ENCODE data around the gene ASXL1. TPM values are rescaled to one million over a fixed set of nuclear protein-coding genes. Genes with fewer than 3 reads are reported as not detected.
"Not testable (repeated sequence)": the region's sequence is repeated elsewhere in the genome, so short reads cannot be mapped to it uniquely, and the experiment has no call there.

ASXL1 gene
- total and polyA plus RNA-seq, 5 donors from 2014 or later = 15.0 to 314 (median 21.7) TPM

- Histone ChIP-seq H3K36me3 (ENCODE audit: control insufficient read depth, insufficient read depth, low read length) (no peaks in the 10 kb centered on the region), H3K9me3 (ENCODE audit: control insufficient read depth in 2 of 2, low read length in 2 of 2) (no peaks in the 10 kb centered on the region), H3K4me3 (ENCODE audit: low read depth, low read length) (no peak overlapping the region), H3K4me1 (ENCODE audit: control insufficient read depth, insufficient read depth, low read length, poor library complexity, severe bottlenecking) (peaks cover 17% of the 10 kb centered on the region), H3K27ac (ENCODE audit: insufficient read depth, low read length, poor library complexity, severe bottlenecking) (no peak overlapping the region), H3K27me3 (ENCODE audit: control insufficient read depth, insufficient read depth, low read length) (no peaks in the 10 kb centered on the region)
- DNase-seq (no peak), ATAC-seq (ENCODE audit: low read depth in 2 of 2) (no peak)
- Mint-ChIP-seq H3K4me1 (peaks cover 10 to 29% (median 18%) of the 10 kb centered on the region in 4 donors), H3K36me3 (peaks cover 5% of the 10 kb centered on the region), H3K27me3 (no peaks in the 10 kb centered on the region), H3K9me3 (no peaks in the 10 kb centered on the region), H3K4me3 (no peak overlapping the region), H3K27ac (no peak overlapping the region)
These were observed 20.0 kb upstream of the ASXL1 start for GRCh38 chr20:32337937-32338661.

- peaks cover 5% of the 10 kb centered on the region for H3K36me3 Mint-ChIP-seq
- H3K27me3 Mint-ChIP-seq = no peaks in the 10 kb centered on the region
- Histone ChIP-seq H3K27me3 (ENCODE audit: control insufficient read depth, insufficient read depth, low read length) (no peaks in the 10 kb centered on the region), H3K4me1 (ENCODE audit: control insufficient read depth, insufficient read depth, low read length, poor library complexity, severe bottlenecking) (peaks cover 11% of the 10 kb centered on the region), H3K36me3 (ENCODE audit: control insufficient read depth, insufficient read depth, low read length) (no peaks in the 10 kb centered on the region), H3K4me3 (ENCODE audit: low read depth, low read length) (no peak overlapping the region), H3K27ac (ENCODE audit: insufficient read depth, low read length, poor library complexity, severe bottlenecking) (no peak overlapping the region), H3K9me3 (ENCODE audit: control insufficient read depth in 2 of 2, low read length in 2 of 2) (no peaks in the 10 kb centered on the region)
- H3K4me1 Mint-ChIP-seq = peaks cover 10 to 23% (median 16%) of the 10 kb centered on the region in 4 donors
- ATAC-seq (ENCODE audit: low read depth in 2 of 2) (no peak), DNase-seq (no peak)
- no peak overlapping the region for H3K27ac Mint-ChIP-seq
- no peak overlapping the region for H3K4me3 Mint-ChIP-seq
- no peaks in the 10 kb centered on the region for H3K9me3 Mint-ChIP-seq
These were observed 19.5 kb upstream of the ASXL1 start for GRCh38 chr20:32338665-32339064.

GRCh38 chr20:32339116-32339515 lies 19.0 kb upstream of the ASXL1 start:
- Mint-ChIP-seq H3K36me3 (peaks cover 5% of the 10 kb centered on the region), H3K27ac (no peak overlapping the region), H3K9me3 (no peaks in the 10 kb centered on the region), H3K27me3 (no peaks in the 10 kb centered on the region), H3K4me1 (peaks cover 8 to 19% (median 13%) of the 10 kb centered on the region in 4 donors), H3K4me3 (no peak overlapping the region)
- ATAC-seq (ENCODE audit: low read depth in 2 of 2) (no peak), DNase-seq (no peak)
- H3K4me3 ChIP-seq (ENCODE audit: low read depth, low read length) = no peak overlapping the region
- H3K27ac ChIP-seq (ENCODE audit: insufficient read depth, low read length, poor library complexity, severe bottlenecking) = no peak overlapping the region
- no peaks in the 10 kb centered on the region for H3K9me3 ChIP-seq (ENCODE audit: control insufficient read depth in 2 of 2, low read length in 2 of 2)
- H3K27me3 ChIP-seq (ENCODE audit: control insufficient read depth, insufficient read depth, low read length) = no peaks in the 10 kb centered on the region
- H3K36me3 ChIP-seq (ENCODE audit: control insufficient read depth, insufficient read depth, low read length) = no peaks in the 10 kb centered on the region
- peaks cover 7% of the 10 kb centered on the region for H3K4me1 ChIP-seq (ENCODE audit: control insufficient read depth, insufficient read depth, low read length, poor library complexity, severe bottlenecking)

- not testable (repeated sequence) for H3K4me3 Mint-ChIP-seq; H3K9me3 ChIP-seq (ENCODE audit: control insufficient read depth in 2 of 2, low read length in 2 of 2); H3K4me1 Mint-ChIP-seq; H3K4me1 ChIP-seq (ENCODE audit: control insufficient read depth, insufficient read depth, low read length, poor library complexity, severe bottlenecking); H3K4me3 ChIP-seq (ENCODE audit: low read depth, low read length); ATAC-seq (ENCODE audit: low read depth in 2 of 2); H3K27me3 Mint-ChIP-seq; H3K27me3 ChIP-seq (ENCODE audit: control insufficient read depth, insufficient read depth, low read length); H3K27ac Mint-ChIP-seq; DNase-seq; H3K36me3 Mint-ChIP-seq; H3K36me3 ChIP-seq (ENCODE audit: control insufficient read depth, insufficient read depth, low read length); H3K9me3 Mint-ChIP-seq; H3K27ac ChIP-seq (ENCODE audit: insufficient read depth, low read length, poor library complexity, severe bottlenecking)
These were observed 17.1 kb upstream of the ASXL1 start for GRCh38 chr20:32341053-32341452.

- Histone ChIP-seq H3K4me3 (ENCODE audit: low read depth, low read length) (no peak overlapping the region), H3K36me3 (ENCODE audit: control insufficient read depth, insufficient read depth, low read length) (no peaks in the 10 kb centered on the region), H3K4me1 (ENCODE audit: control insufficient read depth, insufficient read depth, low read length, poor library complexity, severe bottlenecking) (no peaks in the 10 kb centered on the region), H3K9me3 (ENCODE audit: control insufficient read depth in 2 of 2, low read length in 2 of 2) (no peaks in the 10 kb centered on the region), H3K27ac (ENCODE audit: insufficient read depth, low read length, poor library complexity, severe bottlenecking) (no peak overlapping the region), H3K27me3 (ENCODE audit: control insufficient read depth, insufficient read depth, low read length) (no peaks in the 10 kb centered on the region)
- Mint-ChIP-seq H3K4me1 (no peaks in the 10 kb centered on the region), H3K4me3 (no peak overlapping the region), H3K27ac (no peak overlapping the region), H3K9me3 (no peaks in the 10 kb centered on the region), H3K36me3 (peaks cover 10% of the 10 kb centered on the region), H3K27me3 (no peaks in the 10 kb centered on the region)
- DNase-seq = no peak
- no peak for ATAC-seq (ENCODE audit: low read depth in 2 of 2)
These were observed 14.7 kb upstream of the ASXL1 start for GRCh38 chr20:32343439-32343838.

GRCh38 chr20:32344835-32345506 lies 13.2 kb upstream of the ASXL1 start:
- Mint-ChIP-seq H3K4me1 (no peaks in the 10 kb centered on the region), H3K27ac (no peak overlapping the region), H3K36me3 (peaks cover 18% of the 10 kb centered on the region), H3K27me3 (no peaks in the 10 kb centered on the region), H3K9me3 (no peaks in the 10 kb centered on the region), H3K4me3 (no peak overlapping the region)
- Histone ChIP-seq H3K27ac (ENCODE audit: insufficient read depth, low read length, poor library complexity, severe bottlenecking) (no peak overlapping the region), H3K36me3 (ENCODE audit: control insufficient read depth, insufficient read depth, low read length) (no peaks in the 10 kb centered on the region), H3K27me3 (ENCODE audit: control insufficient read depth, insufficient read depth, low read length) (no peaks in the 10 kb centered on the region), H3K4me1 (ENCODE audit: control insufficient read depth, insufficient read depth, low read length, poor library complexity, severe bottlenecking) (no peaks in the 10 kb centered on the region), H3K4me3 (ENCODE audit: low read depth, low read length) (no peak overlapping the region), H3K9me3 (ENCODE audit: control insufficient read depth in 2 of 2, low read length in 2 of 2) (no peaks in the 10 kb centered on the region)
- no peak for ATAC-seq (ENCODE audit: low read depth in 2 of 2)
- DNase-seq = no peak

GRCh38 chr20:32348207-32348606 lies 9.9 kb upstream of the ASXL1 start:
- DNase-seq (no peak), ATAC-seq (ENCODE audit: low read depth in 2 of 2) (no peak)
- no peaks in the 10 kb centered on the region for H3K9me3 Mint-ChIP-seq
- H3K36me3 ChIP-seq (ENCODE audit: control insufficient read depth, insufficient read depth, low read length) = no peaks in the 10 kb centered on the region
- peaks cover 13% of the 10 kb centered on the region for H3K36me3 Mint-ChIP-seq
- H3K27me3 Mint-ChIP-seq = no peaks in the 10 kb centered on the region
- no peaks in the 10 kb centered on the region for H3K4me1 ChIP-seq (ENCODE audit: control insufficient read depth, insufficient read depth, low read length, poor library complexity, severe bottlenecking)
- peaks cover 0 to 5% (median 3%) of the 10 kb centered on the region in 4 donors for H3K4me1 Mint-ChIP-seq
- no peak overlapping the region for H3K27ac ChIP-seq (ENCODE audit: insufficient read depth, low read length, poor library complexity, severe bottlenecking)
- no peak overlapping the region for H3K4me3 ChIP-seq (ENCODE audit: low read depth, low read length)
- no peak overlapping the region for H3K4me3 Mint-ChIP-seq
- no peaks in the 10 kb centered on the region for H3K9me3 ChIP-seq (ENCODE audit: control insufficient read depth in 2 of 2, low read length in 2 of 2)
- H3K27ac Mint-ChIP-seq = no peak overlapping the region
- no peaks in the 10 kb centered on the region for H3K27me3 ChIP-seq (ENCODE audit: control insufficient read depth, insufficient read depth, low read length)

GRCh38 chr20:32350421-32350820 lies 7.7 kb upstream of the ASXL1 start:
- H3K27me3 Mint-ChIP-seq = no peaks in the 10 kb centered on the region
- Histone ChIP-seq H3K4me3 (ENCODE audit: low read depth, low read length) (no peak overlapping the region), H3K4me1 (ENCODE audit: control insufficient read depth, insufficient read depth, low read length, poor library complexity, severe bottlenecking) (peaks cover 6% of the 10 kb centered on the region), H3K9me3 (ENCODE audit: control insufficient read depth in 2 of 2, low read length in 2 of 2) (no peaks in the 10 kb centered on the region), H3K27ac (ENCODE audit: insufficient read depth, low read length, poor library complexity, severe bottlenecking) (no peak overlapping the region), H3K36me3 (ENCODE audit: control insufficient read depth, insufficient read depth, low read length) (no peaks in the 10 kb centered on the region), H3K27me3 (ENCODE audit: control insufficient read depth, insufficient read depth, low read length) (no peaks in the 10 kb centered on the region)
- no peak overlapping the region for H3K4me3 Mint-ChIP-seq
- DNase-seq = no peak
- H3K4me1 Mint-ChIP-seq = peaks cover 3 to 13% (median 12%) of the 10 kb centered on the region in 4 donors
- H3K27ac Mint-ChIP-seq = no peak overlapping the region
- ATAC-seq (ENCODE audit: low read depth in 2 of 2) = no peak
- H3K36me3 Mint-ChIP-seq = peaks cover 13% of the 10 kb centered on the region
- H3K9me3 Mint-ChIP-seq = no peaks in the 10 kb centered on the region

Measured in CD4-positive, CD25-positive, alpha-beta regulatory T cell (primary cell).